ENCODE data around the gene PRUNE1.

The PRUNE1 gene

DNA sequence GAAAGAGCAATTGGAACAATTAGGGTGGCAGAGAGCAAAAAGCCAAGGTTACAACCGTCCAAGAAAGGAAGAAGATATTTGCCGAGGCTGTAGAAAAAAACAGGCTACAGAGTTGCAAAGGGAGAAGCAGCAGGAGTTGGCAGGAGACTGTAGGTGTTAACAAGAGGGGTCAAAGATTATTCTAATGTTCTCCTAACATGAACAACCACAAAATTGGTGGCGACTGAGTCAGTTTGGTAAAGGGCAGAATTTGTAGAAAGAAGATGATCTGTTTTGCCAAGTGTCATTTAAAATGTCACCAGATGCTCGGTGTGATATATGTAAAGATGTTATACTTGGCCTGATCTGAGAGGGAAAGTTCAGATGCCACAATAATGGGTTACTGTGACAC is 401 bp upstream of the PRUNE1 start:
- no peak for DNase-seq

DNA sequence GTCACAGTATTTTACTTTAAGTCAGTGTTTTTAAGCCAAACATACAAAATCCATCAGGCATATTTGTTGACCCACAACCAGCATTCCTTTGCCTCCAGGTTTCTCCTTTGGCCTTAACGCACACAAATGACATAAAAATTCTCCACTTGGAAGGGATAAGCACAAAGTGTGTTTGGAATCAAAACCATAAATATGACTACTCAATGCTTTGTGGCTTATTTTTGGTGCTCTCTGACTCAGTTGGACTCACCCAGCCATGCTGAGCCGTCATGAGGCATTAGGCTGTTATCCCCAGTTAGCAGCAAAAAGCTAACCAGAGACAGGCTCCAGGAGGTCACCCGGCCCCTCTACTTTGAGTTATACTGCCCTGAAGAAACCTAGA is 948 bp downstream of the PRUNE1 start:
- DNase-seq = no peak

DNA sequence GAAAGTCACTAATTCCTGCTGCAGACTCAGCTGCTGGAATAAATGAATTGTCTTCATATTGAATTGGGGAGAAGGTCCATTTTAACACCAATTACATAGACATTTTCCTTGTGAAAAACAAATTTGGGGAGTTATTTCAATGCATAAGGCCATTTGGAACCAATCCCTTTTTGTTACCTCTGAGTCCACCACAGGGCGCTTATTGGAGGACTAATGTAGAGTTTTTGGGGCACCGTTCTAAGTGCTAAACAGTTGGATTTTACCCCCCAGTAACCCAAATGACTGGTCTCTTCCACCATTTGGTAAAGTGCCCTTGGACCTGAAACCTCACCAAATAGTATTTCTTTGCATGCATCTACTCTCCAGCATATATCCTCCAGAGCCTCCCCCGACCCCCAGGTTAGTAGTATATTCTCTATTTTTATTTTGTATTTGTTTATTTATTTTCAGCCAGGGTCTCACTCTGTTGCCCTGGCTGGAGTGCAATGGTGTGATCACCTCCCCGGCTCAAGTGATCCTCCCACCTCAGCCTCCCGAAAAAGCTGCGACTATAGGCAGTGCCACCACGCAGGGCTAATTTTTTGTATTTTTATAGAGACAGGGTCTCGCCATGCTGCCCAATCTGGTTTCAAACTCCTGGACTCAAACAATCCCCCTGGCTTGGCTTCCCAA is 1.6 kb downstream of the PRUNE1 start:
- no peak for DNase-seq

DNA sequence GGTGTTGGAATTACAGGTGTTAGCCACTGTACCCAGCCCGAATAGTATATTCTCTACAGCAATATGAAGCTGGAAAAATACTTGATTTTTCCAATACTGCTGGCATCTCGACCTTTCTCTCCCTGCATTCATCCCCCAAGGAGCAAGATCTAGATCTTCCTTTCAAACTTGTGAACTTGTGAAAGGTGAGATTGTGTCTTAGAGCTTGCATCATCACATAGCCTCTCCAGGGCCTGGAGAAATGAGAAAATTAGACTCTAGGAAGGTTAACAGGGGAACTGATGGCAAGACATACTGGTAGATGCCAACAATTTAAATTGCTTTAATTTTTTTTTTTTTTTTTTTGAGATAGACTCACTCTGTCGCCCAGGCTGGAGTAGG is 2.1 kb downstream of the PRUNE1 start:
- DNase-seq = no peak

DNA sequence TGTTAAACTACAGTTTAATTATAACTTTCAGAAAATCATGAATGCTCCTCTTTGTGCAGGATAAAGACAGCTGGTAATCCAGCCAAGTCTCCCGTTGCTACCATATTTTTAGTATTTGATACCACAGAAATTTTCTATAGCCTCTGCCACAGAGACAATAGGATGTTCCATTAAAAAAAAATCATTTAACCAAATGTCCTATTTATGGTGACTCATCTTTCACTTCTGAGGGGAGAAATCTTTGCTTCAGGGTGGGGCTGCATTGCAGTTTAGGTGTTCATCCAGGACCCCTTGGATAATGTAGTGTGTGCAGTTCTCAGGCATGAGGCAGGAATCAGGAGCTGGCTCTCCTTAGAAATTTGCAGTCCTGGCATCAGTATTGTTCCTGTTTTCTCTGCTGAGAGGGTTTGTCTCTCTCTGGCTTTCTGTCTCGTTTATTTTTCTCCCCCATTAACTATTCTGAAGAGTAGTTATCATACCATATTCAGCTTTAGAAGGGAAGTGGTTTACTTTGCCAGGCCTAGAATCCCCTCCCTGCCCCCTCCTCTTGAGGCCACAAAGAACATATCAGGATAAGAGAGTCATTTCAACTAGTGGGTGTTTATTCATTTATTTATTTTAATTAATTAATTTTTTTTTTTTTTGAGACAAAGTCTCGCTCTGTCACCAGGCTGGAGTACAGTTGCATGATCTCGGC is 3.1 kb downstream of the PRUNE1 start:
- DNase-seq = no peak

DNA sequence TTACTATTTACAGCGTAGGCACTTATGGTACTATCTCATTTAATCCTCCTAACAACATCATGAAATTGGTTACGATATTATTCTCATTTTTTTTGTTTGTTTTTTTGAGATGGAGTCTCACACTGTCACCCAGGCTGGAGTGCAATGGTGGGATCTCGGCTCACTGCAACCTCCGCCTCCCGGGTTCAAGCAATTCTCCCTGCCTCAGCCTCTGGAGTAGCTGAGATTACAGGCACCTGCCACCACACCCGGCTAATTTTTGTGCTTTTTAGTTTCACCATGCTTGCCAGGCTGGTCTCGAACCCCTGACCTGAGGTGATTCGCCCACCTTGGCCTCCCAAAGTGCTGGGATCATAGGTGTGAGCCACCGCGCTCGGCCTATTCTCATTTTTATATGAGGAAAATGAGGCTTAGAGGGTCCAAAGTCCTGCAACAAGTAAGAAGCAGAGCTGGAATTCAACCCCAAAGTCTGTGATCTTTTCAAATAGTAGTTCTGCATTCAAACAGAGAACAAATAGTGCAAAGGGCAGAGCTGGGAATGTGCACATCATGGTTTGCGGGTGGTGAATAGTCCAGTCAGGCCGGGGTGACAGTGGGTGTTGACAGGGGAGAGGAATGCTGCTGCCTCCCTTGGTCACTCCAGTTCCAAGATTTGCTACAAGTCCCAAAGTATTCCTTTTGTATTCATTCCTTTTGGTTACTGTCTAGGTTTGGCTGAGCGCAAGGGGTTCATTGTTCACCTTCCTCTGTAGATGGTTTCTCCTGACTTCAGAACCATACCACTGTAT is 4.6 kb downstream of the PRUNE1 start:
- no peak for DNase-seq

DNA sequence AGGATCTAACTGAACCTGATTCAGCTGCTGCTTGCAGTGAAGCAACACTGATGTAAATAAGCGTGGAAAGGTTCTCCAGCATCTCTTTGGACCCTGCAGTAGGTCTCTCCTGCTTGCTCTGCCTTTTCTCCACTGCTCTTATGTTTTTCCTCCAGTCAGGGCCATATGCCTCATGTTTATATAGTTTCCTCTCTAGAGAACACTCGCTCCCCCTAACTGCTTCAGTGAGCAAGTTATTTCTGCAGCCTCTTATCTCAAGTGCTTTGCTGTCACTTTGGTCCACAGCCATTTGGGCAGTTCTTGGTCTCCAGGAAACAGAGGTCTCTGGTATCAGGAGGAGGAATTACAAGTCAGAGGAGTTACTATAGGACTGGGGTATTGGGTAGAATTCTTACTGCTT is 5.3 kb downstream of the PRUNE1 start:
- DNase-seq = no peak

DNA sequence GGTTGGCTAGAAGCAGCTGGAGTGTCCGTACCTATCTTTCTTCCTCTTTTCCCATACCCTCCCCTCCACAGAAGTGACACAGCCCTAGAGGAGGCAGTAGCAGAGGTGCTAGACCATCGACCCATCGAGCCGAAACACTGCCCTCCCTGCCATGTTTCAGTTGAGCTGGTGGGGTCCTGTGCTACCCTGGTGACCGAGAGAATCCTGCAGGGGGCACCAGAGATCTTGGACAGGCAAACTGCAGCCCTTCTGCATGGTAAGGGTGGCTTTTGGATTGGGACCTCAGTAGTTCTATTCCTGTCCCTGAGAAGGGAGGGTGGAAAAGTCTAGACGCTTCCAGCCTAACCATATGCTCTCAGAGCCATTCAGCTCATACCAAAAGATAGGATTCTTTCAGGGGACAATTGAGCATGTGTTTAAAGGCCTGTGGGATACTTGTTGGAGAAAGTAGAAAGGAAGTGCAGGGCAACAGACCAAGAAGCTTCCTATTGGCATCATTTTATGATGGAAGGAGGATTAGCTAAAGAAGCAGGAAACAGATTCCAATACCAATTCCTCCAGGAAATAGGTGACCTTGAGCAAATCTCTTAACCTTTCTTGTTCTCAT is 16.4 kb downstream of the PRUNE1 start:
- peak; percentile 77 for DNase-seq

DNA sequence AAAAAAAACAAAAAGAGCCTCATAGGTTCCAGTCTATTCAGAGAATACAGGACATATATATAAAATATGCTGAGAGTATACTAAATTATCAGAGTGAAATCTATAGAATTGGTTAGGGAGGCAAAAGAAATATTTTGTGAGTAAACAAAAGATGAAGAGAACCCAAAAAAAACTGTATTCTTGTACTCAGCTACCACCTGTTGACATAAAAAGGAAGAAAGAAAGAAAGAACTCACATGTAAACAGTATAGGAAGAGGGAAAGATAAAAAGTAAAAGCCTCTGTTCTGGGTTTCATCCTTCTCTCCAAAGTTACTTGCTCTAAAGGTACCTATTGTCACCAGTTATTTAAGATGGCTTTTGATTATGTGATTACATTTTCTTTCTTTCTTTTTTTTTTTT is 18.2 kb downstream of the PRUNE1 start:
- no peak for DNase-seq

DNA sequence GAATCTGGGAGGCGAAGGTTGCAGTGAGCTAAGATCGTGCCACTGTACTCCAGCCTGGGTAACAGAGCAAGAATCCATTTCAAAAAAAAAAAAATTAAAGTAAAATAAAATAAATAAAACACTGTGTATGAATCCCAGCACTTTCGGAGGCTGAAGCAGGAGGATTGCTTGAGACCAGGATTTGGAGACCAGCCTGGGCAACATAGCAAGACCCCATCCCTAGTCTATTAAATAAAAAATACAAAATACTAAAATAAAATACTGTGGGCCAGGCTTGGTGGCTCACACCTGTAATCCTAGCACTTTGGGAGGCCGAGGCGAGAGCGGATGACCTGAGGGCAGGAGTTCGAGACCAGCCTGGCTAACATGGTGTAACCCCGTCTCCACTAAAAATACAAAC is 23.9 kb downstream of the PRUNE1 start:
- no peak for DNase-seq

DNA sequence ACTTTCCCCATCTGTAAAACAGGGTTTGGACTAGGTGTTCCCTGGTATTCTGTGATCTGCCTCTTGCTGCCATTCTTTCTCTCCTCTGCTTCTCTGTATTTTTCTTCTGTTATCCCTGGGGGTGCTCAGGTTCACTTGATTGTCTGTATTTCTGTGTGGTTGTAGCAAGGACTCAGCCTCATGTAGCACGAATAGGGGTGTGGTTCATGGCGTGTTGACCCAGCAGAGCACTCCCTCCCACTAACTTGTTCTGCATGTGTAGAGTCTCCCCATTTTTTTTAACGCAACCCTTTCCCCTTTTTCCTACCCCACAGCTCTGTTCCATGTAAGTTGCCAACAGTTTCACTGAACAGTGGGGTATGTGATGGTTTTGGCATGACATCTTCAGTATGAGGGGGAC is 26.9 kb downstream of the PRUNE1 start:
- DNase-seq = no peak

DNA sequence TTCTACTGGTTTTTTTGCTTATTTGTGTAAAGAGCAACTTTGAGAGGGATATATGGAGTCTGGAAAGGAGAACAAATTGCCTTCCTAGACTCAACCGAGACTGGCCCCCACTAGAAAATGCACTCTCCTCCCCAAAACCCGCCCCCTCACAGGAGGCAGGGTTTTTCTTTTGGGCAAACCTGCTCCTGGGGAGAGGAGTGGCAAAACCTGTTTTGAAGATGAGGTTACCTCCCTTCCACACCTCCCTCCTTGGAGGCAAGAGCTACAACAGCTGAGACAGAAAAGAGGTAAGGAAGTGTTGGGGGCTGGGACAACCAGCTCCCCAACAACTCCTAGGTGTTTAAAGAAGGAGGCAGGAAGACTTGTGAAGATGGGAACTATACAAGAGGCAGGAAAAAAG is 28.1 kb downstream of the PRUNE1 start, which contains the start of gene BNIPL:
BNIPL (plus strand) TSS at position 231 of the 400 bp plus-strand sequence; CDS start at position 371, 140 bp downstream.
- no peak for DNase-seq

DNA sequence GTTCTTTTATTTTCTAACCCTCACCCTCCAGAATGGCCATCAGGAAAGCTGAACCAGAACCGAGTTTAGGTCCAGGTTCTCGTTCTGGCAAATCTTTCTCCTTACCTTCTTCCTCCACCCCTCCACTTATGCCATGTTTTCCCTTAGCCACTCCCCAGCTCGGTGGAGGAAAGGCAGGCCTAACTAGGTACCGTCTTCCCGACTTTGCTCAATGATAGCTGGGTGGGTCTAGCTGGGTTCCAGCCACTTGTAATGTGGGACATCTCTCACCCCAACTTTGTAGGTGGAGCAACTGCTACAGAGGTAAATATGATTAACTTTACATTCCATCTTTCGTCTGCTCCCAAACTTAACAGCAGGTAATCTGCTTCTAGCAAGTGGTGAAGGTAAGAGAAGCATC is 28.8 kb downstream of the PRUNE1 start:
- DNase-seq = no peak

DNA sequence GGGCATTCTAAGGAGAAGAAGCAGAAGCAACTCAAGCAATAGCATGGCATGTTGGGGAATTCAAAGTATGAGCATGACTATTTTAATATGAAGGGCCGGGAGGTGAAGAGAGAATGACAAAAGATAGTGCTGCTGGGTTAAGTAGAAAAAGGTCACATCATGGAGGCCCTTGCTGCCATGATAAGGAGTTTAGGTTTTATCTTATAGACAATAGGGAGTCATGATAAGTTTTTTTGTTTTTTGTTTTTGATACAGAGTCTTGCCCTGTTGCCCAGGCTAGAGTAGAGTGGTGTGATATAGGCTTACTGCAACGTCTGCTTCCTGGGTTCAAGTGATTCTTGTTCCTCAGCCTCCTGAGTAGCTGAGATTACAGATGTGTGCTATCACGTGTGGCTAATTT is 31.3 kb downstream of the PRUNE1 start:
- no peak for DNase-seq

DNA sequence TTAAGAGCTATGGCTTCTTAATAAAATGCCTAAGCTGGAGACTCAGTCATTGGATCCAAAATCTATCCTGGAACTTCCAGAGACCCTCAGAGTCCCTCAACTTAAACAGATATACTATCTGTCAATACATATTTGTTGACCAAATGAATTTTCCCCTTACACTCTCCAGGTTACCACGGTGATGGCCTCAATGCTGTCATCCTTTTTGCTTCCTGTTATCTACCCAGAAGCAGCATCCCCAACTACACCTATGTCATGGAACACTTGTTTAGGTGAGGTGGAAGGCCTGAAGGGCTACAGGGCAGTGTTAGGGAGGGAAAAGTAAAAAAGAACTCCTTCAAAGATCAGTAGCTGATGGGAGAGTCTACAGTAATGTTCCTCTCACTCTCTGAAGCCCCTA is 34.9 kb downstream of the PRUNE1 start:
- DNase-seq = no peak

DNA sequence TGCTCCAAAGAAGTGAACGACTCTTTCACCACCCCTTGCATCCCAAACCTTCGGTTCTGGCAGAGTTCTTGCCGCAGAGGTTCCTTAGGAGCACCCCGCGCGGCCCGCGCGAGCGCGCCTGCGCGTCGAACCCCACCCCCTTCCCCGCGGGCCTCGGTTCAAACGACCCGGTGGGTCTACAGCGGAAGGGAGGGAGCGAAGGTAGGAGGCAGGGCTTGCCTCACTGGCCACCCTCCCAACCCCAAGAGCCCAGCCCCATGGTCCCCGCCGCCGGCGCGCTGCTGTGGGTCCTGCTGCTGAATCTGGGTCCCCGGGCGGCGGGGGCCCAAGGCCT is 39.3 kb downstream of the PRUNE1 start, which contains the start of gene C1orf56:
C1orf56 (plus strand) TSS at position 161 of the 334 bp plus-strand sequence; CDS start at position 258, 97 bp downstream.
- peak; percentile 10 for DNase-seq

DNA sequence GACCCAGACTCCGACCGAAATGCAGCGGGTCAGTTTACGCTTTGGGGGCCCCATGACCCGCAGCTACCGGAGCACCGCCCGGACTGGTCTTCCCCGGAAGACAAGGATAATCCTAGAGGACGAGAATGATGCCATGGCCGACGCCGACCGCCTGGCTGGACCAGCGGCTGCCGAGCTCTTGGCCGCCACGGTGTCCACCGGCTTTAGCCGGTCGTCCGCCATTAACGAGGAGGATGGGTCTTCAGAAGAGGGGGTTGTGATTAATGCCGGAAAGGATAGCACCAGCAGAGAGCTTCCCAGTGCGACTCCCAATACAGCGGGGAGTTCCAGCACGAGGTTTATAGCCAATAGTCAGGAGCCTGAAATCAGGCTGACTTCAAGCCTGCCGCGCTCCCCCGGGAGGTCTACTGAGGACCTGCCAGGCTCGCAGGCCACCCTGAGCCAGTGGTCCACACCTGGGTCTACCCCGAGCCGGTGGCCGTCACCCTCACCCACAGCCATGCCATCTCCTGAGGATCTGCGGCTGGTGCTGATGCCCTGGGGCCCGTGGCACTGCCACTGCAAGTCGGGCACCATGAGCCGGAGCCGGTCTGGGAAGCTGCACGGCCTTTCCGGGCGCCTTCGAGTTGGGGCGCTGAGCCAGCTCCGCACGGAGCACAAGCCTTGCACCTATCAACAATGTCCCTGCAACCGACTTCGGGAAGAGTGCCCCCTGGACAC is 39.8 kb downstream of the PRUNE1 start:
- peak; percentile 53 for DNase-seq

DNA sequence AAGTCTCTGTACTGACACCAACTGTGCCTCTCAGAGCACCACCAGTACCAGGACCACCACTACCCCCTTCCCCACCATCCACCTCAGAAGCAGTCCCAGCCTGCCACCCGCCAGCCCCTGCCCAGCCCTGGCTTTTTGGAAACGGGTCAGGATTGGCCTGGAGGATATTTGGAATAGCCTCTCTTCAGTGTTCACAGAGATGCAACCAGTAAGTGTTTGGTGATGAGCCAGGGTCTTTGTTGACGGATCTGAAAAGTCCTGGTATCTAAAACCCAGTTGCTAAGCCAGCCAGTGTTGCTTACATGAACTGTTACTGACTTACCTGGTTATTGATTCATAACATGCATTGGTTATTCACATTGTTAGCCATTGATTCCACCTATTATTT is 40.4 kb downstream of the PRUNE1 start:
- no peak for DNase-seq

DNA sequence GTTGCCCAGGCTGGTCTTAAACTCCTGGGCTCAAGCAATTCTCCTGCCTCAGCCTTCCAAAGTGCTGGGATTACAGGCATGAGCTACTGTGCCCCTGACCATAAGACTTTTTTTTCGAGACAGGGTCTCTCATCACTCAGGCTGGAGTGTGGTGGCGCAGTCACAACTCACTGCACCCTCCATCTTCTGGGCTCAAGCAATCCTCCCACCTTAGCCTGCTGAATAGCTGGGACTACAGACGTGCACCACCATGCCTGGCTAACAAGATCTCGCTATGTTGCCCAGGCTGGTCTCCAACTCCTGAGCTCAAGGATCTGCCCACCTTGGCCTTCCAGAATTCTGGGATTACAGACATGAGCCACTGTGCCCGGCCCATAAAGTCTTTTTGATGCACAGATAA is 41.2 kb downstream of the PRUNE1 start:
- DNase-seq = no peak

DNA sequence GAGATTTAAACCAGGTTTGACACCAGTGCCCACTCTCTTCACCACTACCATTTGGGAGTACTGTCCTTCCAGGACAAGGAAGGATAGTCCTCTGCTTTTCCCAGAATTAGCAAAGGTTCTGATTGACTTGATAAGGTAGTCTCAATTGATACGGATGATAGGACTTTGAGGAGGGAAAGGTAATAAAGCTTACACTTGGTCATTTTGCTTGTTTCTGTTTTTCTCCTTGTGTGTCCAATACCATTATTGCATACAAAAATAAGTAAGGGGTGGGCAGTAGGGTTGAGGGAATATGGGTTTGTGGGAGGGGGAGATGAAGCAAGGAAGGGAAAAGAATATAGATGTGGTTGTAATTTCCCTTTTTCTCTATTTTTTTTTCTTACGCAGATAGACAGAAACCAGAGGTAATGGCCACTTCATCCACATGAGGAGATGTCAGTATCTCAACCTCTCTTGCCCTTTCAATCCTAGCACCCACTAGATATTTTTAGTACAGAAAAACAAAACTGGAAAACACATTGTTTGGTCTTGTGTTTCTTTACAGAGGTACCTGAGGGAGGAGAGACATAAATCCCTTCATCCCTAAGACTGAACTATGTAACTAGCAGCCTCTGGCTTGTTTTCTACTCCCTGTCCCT is 41.9 kb downstream of the PRUNE1 start:
- DNase-seq = no peak

DNA sequence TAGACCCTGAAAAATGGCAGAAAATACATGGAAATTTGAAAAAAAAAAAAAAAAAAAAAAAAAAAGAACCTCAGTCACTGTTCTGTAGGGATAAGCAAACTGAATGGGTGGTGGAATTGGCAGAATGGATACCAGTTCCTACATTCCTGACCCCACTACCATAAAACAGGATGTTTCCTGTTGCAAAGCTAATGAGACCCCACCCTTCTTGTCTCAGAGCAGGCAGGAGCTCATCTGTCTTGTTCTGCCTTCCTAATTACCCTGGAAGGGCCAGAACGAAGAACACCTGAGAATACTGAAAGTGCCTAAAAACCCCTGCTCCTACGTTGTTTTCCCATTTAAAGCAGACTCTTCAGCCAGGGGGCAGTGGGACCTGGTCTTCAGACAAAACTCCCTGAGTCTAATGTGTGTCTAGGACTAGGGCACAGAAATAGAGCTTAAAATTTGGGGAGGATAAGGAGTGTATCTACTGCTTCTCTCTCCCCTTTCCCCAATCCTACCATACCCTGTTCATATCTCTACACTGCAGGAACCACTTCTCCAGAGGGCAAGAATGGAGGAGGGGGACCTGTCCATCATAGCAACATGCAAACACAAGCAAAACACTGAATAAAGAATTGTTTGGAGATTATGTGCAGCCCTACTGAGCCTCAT is 43.2 kb downstream of the PRUNE1 start:
- no peak for DNase-seq

DNA sequence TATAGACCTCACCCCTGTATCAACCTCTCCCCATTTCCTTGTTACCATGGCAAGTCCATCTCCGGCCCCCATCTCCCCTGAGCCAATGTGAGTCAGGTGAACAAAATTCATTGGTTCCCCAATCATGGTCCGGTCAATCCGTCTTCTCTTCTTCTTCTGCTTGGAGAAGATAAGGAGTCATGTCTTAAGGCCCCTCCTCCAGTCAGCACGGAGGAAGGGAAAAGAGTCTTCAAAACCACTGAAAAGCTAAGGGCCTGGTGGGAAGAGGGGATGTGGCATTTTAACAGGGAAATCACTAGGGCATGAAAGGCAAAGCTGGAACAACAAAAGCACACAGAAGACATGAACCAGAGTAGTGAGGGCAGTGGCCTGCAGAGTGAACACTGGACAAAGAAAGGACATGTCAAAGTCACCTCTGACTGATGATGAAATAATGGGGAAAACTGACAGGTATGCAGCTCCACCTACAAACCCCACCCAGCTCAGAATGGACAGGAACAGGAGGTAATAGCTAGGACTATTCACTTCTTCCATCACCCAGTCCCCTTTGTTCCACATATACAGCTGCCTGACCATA is 46.8 kb downstream of the PRUNE1 start:
- no peak for DNase-seq
